Osteoblast (primary cell): ENCODE data around the gene EXOC3L4. TPM values are rescaled to one million over a fixed set of nuclear protein-coding genes. Genes with fewer than 3 reads are reported as not detected.

Experiments
- DNase-seq: peaks from one replicate; pipeline ENCODE4 v3.0.0; 2011; ENCODE audit warnings: low spot score, mixed read lengths; ENCODE audit not compliant: insufficient read length; ENCODE audit errors: missing footprints
- H2AFZ ChIP-seq: 2 replicates; pipeline ENCODE4 v1.6.0; 2011; ENCODE audit warnings: mild to moderate bottlenecking, low read length
- H3K27ac ChIP-seq: 2 replicates; pipeline ENCODE4 v1.5.1; 2011; ENCODE audit warnings: mild to moderate bottlenecking, low read depth, low read length, moderate library complexity
- H3K27me3 ChIP-seq: 2 replicates; pipeline ENCODE4 v1.6.0; 2012; ENCODE audit warnings: mild to moderate bottlenecking, control low read depth, inconsistent platforms, low read length, moderate library complexity; ENCODE audit not compliant: insufficient read depth
- H3K36me3 ChIP-seq: 2 replicates; pipeline ENCODE4 v1.5.1; 2011; ENCODE audit warnings: mild to moderate bottlenecking, low read length, control low read depth, moderate library complexity; ENCODE audit not compliant: insufficient read depth
- H3K4me1 ChIP-seq: 2 replicates; pipeline ENCODE4 v1.5.1; 2011; ENCODE audit warnings: mild to moderate bottlenecking, low read length, control low read depth, moderate library complexity; ENCODE audit not compliant: insufficient read depth
- H3K4me2 ChIP-seq: 2 replicates; pipeline ENCODE4 v1.6.0; 2011; ENCODE audit warnings: mild to moderate bottlenecking, low read length; ENCODE audit not compliant: insufficient read depth
- H3K4me3 ChIP-seq: fragments of 200-600 bp; sonication (generic); 3 replicates; pipeline ENCODE4 v1.5.1; 2012; ENCODE audit warnings: mild to moderate bottlenecking, low read length, inconsistent platforms; ENCODE audit not compliant: insufficient read depth
- H3K79me2 ChIP-seq: 2 replicates; pipeline ENCODE4 v1.6.0; 2012; ENCODE audit warnings: mild to moderate bottlenecking, low read length, control low read depth, inconsistent platforms; ENCODE audit not compliant: insufficient read depth
- H3K9me3 ChIP-seq: 2 replicates; pipeline ENCODE4 v1.5.1; 2011; ENCODE audit warnings: low read depth, low read length, control low read depth
- H4K20me1 ChIP-seq: 2 replicates; pipeline ENCODE4 v1.6.0; 2012; ENCODE audit warnings: mild to moderate bottlenecking, low read length, control low read depth; ENCODE audit not compliant: insufficient read depth
- CTCF ChIP-seq: IDR thresholded peaks from 2 replicates; pipeline ENCODE4 v1.5.1; 2011; ENCODE audit warnings: mild to moderate bottlenecking, low read depth, low read length, moderate library complexity; ENCODE audit errors: extremely low read depth
- total RNA-seq: library from RNA; depleted of rRNA; stranded (reverse); fragments of >200 nt; gene quantifications from 2 replicates; pipeline ENCODE4 v1.2.3, GENCODE V29; 2012

The EXOC3L4 gene
- total RNA-seq, 1 donor, result not detected

- TF ChIP-seq CTCF, result no peak
- no peak overlapping the region for H3K27ac ChIP-seq
- no peaks in the 10 kb centered on the region for H3K4me1 ChIP-seq
- H3K36me3 ChIP-seq, result no peaks in the 10 kb centered on the region
- H3K4me3 ChIP-seq, result no peak overlapping the region
- H3K27me3 ChIP-seq, result no peaks in the 10 kb centered on the region
- H2AFZ ChIP-seq, result no peak overlapping the region
- H4K20me1 ChIP-seq, result no peaks in the 10 kb centered on the region
- no peak for DNase-seq
- no peaks in the 10 kb centered on the region for H3K79me2 ChIP-seq
- H3K4me2 ChIP-seq, result no peak overlapping the region
- no peaks in the 10 kb centered on the region for H3K9me3 ChIP-seq
These were observed 769 bp downstream of the EXOC3L4 start for GRCh38 chr14:103095210-103095778.

GRCh38 chr14:103096387-103096786, 1.9 kb downstream of the EXOC3L4 start:
- Histone ChIP-seq H3K27me3 (no peaks in the 10 kb centered on the region), H3K79me2 (no peaks in the 10 kb centered on the region), H3K4me2 (no peak overlapping the region), H3K27ac (no peak overlapping the region), H3K4me1 (no peaks in the 10 kb centered on the region), H2AFZ (no peak overlapping the region), H3K9me3 (no peaks in the 10 kb centered on the region), H3K4me3 (no peak overlapping the region), H4K20me1 (no peaks in the 10 kb centered on the region), H3K36me3 (no peaks in the 10 kb centered on the region)
- DNase-seq, result no peak
- TF ChIP-seq CTCF, result no peak

GRCh38 chr14:103097244-103097993, 2.9 kb downstream of the EXOC3L4 start:
- no peak overlapping the region for H3K27ac ChIP-seq
- TF ChIP-seq CTCF, result no peak
- H3K4me2 ChIP-seq, result no peak overlapping the region
- peaks cover 3% of the 10 kb centered on the region for H3K27me3 ChIP-seq
- no peaks in the 10 kb centered on the region for H4K20me1 ChIP-seq
- no peaks in the 10 kb centered on the region for H3K4me1 ChIP-seq
- no peak for DNase-seq
- H3K4me3 ChIP-seq, result no peak overlapping the region
- no peaks in the 10 kb centered on the region for H3K9me3 ChIP-seq
- H3K36me3 ChIP-seq, result no peaks in the 10 kb centered on the region
- H2AFZ ChIP-seq, result no peak overlapping the region
- no peaks in the 10 kb centered on the region for H3K79me2 ChIP-seq
